DOHH2 (cell line): ENCODE data around the gene PDGFC.

Experiments used
- H3F3A ChIP-seq: fragments of 200-600 bp; sonication (generic), shearing (Covaris generic); 2 replicates; pipeline ENCODE4 v1.6.0; 2016; ENCODE audit warnings: antibody characterized with exemption, mild to moderate bottlenecking; ENCODE audit not compliant: control insufficient read depth, insufficient read depth
- H3K27ac ChIP-seq: fragments of 200-600 bp; sonication (generic); 2 replicates; pipeline ENCODE4 v1.5.1; 2014; ENCODE audit warnings: low read depth, mild to moderate bottlenecking, low read length, moderate library complexity
- H3K27me3 ChIP-seq: fragments of 200-600 bp; sonication (generic); 2 replicates; pipeline ENCODE4 v1.6.1; 2014; ENCODE audit warnings: mild to moderate bottlenecking, low read length, mixed read lengths; ENCODE audit not compliant: control insufficient read depth
- H3K36me3 ChIP-seq: fragments of 200-600 bp; sonication (generic); 2 replicates; pipeline ENCODE4 v1.6.1; 2014; ENCODE audit warnings: mild to moderate bottlenecking, low read length, moderate library complexity, mixed read lengths; ENCODE audit not compliant: control insufficient read depth
- H3K4me1 ChIP-seq: fragments of 200-600 bp; sonication (generic); 2 replicates; pipeline ENCODE4 v1.6.1; 2014; ENCODE audit warnings: mild to moderate bottlenecking, low read length, mixed read lengths; ENCODE audit not compliant: control insufficient read depth
- H3K4me2 ChIP-seq: fragments of 200-600 bp; sonication (generic); 2 replicates; pipeline ENCODE4 v1.6.0; 2014; ENCODE audit warnings: mild to moderate bottlenecking, low read length, moderate library complexity
- H3K4me3 ChIP-seq: fragments of 200-600 bp; sonication (generic); 2 replicates; pipeline ENCODE4 v1.5.1; 2014; ENCODE audit warnings: mild to moderate bottlenecking, low read length, mixed read lengths
- H3K79me2 ChIP-seq: fragments of 200-600 bp; sonication (generic); 2 replicates; pipeline ENCODE4 v1.6.1; 2014; ENCODE audit warnings: mild to moderate bottlenecking, low read length, mixed read lengths; ENCODE audit not compliant: control insufficient read depth
- H3K9me2 ChIP-seq: fragments of 200-600 bp; sonication (generic); replicated peaks from 2 replicates; pipeline ENCODE4 v1.6.1; 2014; ENCODE audit warnings: mild to moderate bottlenecking, low read length, mixed read lengths; ENCODE audit not compliant: control insufficient read depth
- H3K9me3 ChIP-seq: fragments of 200-600 bp; sonication (generic); 2 replicates; pipeline ENCODE4 v1.6.1; 2014; ENCODE audit warnings: antibody characterized with exemption, low read length, mixed read lengths; ENCODE audit not compliant: control insufficient read depth, insufficient read depth
- H4K20me1 ChIP-seq: fragments of 200-600 bp; sonication (generic); 2 replicates; pipeline ENCODE4 v1.6.0; 2014; ENCODE audit warnings: low read depth, mild to moderate bottlenecking, antibody characterized with exemption, low read length, moderate library complexity; ENCODE audit not compliant: control insufficient read depth, insufficient read depth
- EZH2phosphoT487 ChIP-seq: fragments of 200-600 bp; sonication (generic); IDR thresholded peaks from 2 replicates; pipeline ENCODE4 v1.6.1; 2017; ENCODE audit warnings: borderline replicate concordance, mild to moderate bottlenecking, antibody characterized with exemption, low read length, moderate library complexity, mixed read lengths
- TF ChIP-seq, protein P1 (sequence below): fragments of 200-600 bp; sonication (generic); IDR thresholded peaks from one replicate; pipeline ENCODE4 v1.5.1; 2014; ENCODE audit warnings: antibody characterized with exemption, mild to moderate bottlenecking, low read depth, low read length; ENCODE audit not compliant: poor library complexity, severe bottlenecking

PDGFC gene

DNA sequence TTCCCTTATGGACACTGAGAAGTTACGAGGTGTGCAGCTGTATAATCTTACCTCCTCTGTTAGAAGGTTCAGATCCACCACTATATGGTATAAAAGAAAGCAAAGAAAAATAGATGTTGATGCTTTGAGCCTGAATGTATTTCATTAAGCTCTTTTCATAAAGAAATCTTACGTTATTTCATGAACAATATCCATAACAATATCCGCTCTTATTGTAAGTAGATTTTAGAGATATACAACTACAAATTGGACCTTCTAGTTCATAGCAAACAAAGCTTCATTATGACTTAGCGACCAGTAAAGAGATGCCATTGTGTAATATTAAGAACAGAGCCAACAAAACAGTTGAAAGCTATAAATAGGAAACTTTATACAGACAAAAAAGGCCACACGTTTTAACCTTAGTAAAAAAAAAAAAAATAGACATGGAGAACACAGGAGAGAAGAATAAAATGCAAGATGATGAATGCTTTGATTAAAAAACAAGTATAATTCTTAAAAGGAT lies 203.6 kb downstream of the PDGFC start:
- H4K20me1 ChIP-seq: no peaks in the 10 kb centered on the region
- H3K4me3 ChIP-seq: no peak overlapping the region
- no peaks in the 10 kb centered on the region for H3K36me3 ChIP-seq
- no peak overlapping the region for H3K4me2 ChIP-seq
- H3K27ac ChIP-seq: no peak overlapping the region
- no peaks in the 10 kb centered on the region for H3K4me1 ChIP-seq
- H3K9me3 ChIP-seq: no peaks in the 10 kb centered on the region
- H3K79me2 ChIP-seq: no peaks in the 10 kb centered on the region
- no peaks in the 10 kb centered on the region for H3K27me3 ChIP-seq
- H3F3A ChIP-seq: no peaks in the 10 kb centered on the region
- H3K9me2 ChIP-seq: no peaks in the 10 kb centered on the region
- TF ChIP-seq, protein P1, sequence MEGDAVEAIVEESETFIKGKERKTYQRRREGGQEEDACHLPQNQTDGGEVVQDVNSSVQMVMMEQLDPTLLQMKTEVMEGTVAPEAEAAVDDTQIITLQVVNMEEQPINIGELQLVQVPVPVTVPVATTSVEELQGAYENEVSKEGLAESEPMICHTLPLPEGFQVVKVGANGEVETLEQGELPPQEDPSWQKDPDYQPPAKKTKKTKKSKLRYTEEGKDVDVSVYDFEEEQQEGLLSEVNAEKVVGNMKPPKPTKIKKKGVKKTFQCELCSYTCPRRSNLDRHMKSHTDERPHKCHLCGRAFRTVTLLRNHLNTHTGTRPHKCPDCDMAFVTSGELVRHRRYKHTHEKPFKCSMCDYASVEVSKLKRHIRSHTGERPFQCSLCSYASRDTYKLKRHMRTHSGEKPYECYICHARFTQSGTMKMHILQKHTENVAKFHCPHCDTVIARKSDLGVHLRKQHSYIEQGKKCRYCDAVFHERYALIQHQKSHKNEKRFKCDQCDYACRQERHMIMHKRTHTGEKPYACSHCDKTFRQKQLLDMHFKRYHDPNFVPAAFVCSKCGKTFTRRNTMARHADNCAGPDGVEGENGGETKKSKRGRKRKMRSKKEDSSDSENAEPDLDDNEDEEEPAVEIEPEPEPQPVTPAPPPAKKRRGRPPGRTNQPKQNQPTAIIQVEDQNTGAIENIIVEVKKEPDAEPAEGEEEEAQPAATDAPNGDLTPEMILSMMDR: no peak
- no peak for TF ChIP-seq EZH2phosphoT487

DNA sequence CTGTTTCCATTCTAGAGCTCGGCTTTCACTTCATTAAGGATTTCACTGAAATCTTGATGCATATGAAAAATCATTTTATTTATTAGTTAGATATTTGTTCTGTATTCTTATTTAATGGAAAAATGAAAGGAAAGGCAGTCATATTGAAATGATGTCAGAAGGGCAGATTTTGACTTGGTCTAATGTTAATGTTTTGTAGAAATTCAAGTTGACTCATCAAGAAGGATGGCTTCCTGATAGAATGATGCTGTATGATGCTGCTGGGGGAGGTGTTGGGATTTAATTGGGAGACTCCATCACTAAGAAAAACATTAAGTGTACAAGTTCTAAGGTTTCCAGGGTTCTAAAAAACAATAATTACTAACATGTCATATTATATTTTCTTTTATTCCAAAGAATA lies 204.8 kb downstream of the PDGFC start:
- no peak overlapping the region for H3K27ac ChIP-seq
- no peaks in the 10 kb centered on the region for H3K36me3 ChIP-seq
- no peaks in the 10 kb centered on the region for H4K20me1 ChIP-seq
- H3K27me3 ChIP-seq: no peaks in the 10 kb centered on the region
- H3K4me1 ChIP-seq: no peaks in the 10 kb centered on the region
- no peaks in the 10 kb centered on the region for H3K9me3 ChIP-seq
- TF ChIP-seq, protein P1: no peak
- no peak for TF ChIP-seq EZH2phosphoT487
- H3K4me3 ChIP-seq: no peak overlapping the region
- H3K9me2 ChIP-seq: no peaks in the 10 kb centered on the region
- H3K4me2 ChIP-seq: no peak overlapping the region
- no peaks in the 10 kb centered on the region for H3F3A ChIP-seq
- no peaks in the 10 kb centered on the region for H3K79me2 ChIP-seq

DNA sequence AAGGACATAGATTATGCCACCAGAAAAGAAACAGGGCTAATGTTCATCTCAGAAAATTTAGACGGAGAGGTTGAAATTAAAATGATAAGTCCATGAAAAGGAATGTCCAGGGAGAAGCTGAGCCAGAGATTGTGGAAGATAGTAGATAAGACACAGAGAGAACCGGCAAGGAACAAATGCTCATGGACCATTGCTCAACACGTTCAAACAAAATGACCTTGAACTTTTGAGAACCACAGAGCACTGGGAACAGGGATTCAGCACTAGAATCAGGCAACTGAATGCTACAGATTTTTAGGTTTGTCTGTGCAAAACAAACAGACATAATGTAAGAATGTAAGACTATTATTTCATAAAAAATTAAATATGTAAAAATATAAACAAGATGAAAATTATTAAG lies 206.3 kb downstream of the PDGFC start:
- no peaks in the 10 kb centered on the region for H3K79me2 ChIP-seq
- H3K36me3 ChIP-seq: no peaks in the 10 kb centered on the region
- H3F3A ChIP-seq: no peaks in the 10 kb centered on the region
- no peaks in the 10 kb centered on the region for H4K20me1 ChIP-seq
- TF ChIP-seq, protein P1: no peak
- TF ChIP-seq EZH2phosphoT487: no peak
- no peak overlapping the region for H3K4me2 ChIP-seq
- H3K9me3 ChIP-seq: no peaks in the 10 kb centered on the region
- no peaks in the 10 kb centered on the region for H3K4me1 ChIP-seq
- no peaks in the 10 kb centered on the region for H3K9me2 ChIP-seq
- H3K4me3 ChIP-seq: no peak overlapping the region
- no peaks in the 10 kb centered on the region for H3K27me3 ChIP-seq
- no peak overlapping the region for H3K27ac ChIP-seq
